ENCODE data around the gene ESPL1.

GRCh38 chr12:53229454-53229853, 38.6 kb upstream of the ESPL1 start:
- TF ChIP-seq CTCF (IDR thresholded peaks at IDR 0.05) (no peak), EP300 (IDR thresholded peaks at IDR 0.05) (no peak), POLR2A (IDR thresholded peaks at IDR 0.05) (no peak)
